ENCODE results near the gene CLCN4. TPM values are rescaled to one million over a fixed set of nuclear protein-coding genes. Genes with fewer than 3 reads are reported as not detected.

CLCN4 gene
- total RNA-seq, 2 donors from 2014 or later = 0.19 TPM; not detected in 1

- Mint-ChIP-seq H3K9me3 (no peaks in the 10 kb centered on the region), H3K27ac (no peak overlapping the region), H3K27me3 (no peaks in the 10 kb centered on the region), H3K4me3 (no peak overlapping the region), H3K36me3 (ENCODE audit: low read depth) (no peaks in the 10 kb centered on the region), H3K4me1 (no peaks in the 10 kb centered on the region)
- no peak for ATAC-seq (replicated peaks)
These were observed 52.2 kb downstream of the CLCN4 start for GRCh38 chrX:10208953-10209352.

- Mint-ChIP-seq H3K36me3 (ENCODE audit: low read depth) (no peaks in the 10 kb centered on the region), H3K4me1 (no peaks in the 10 kb centered on the region), H3K27me3 (no peaks in the 10 kb centered on the region), H3K4me3 (no peak overlapping the region), H3K9me3 (no peaks in the 10 kb centered on the region), H3K27ac (no peak overlapping the region)
- ATAC-seq (replicated peaks) = no peak
These were observed 55.6 kb downstream of the CLCN4 start for GRCh38 chrX:10212395-10212794.

GRCh38 chrX:10213716-10214115 lies 56.9 kb downstream of the CLCN4 start:
- Mint-ChIP-seq H3K4me3 (no peak overlapping the region), H3K9me3 (no peaks in the 10 kb centered on the region), H3K27me3 (no peaks in the 10 kb centered on the region), H3K4me1 (no peaks in the 10 kb centered on the region), H3K36me3 (ENCODE audit: low read depth) (no peaks in the 10 kb centered on the region), H3K27ac (no peak overlapping the region)
- ATAC-seq (replicated peaks) = no peak

- H3K4me1 Mint-ChIP-seq = no peaks in the 10 kb centered on the region
- no peak overlapping the region for H3K4me3 Mint-ChIP-seq
- H3K9me3 Mint-ChIP-seq = no peaks in the 10 kb centered on the region
- H3K27ac Mint-ChIP-seq = no peak overlapping the region
- H3K36me3 Mint-ChIP-seq (ENCODE audit: low read depth) = no peaks in the 10 kb centered on the region
- ATAC-seq (replicated peaks) = no peak
- no peaks in the 10 kb centered on the region for H3K27me3 Mint-ChIP-seq
These were observed 59.4 kb downstream of the CLCN4 start for GRCh38 chrX:10216208-10216607.

- ATAC-seq (replicated peaks) = no peak
- no peaks in the 10 kb centered on the region for H3K4me1 Mint-ChIP-seq
- no peak overlapping the region for H3K27ac Mint-ChIP-seq
- no peaks in the 10 kb centered on the region for H3K9me3 Mint-ChIP-seq
- H3K27me3 Mint-ChIP-seq = no peaks in the 10 kb centered on the region
- no peak overlapping the region for H3K4me3 Mint-ChIP-seq
- no peaks in the 10 kb centered on the region for H3K36me3 Mint-ChIP-seq (ENCODE audit: low read depth)
These were observed 60.4 kb downstream of the CLCN4 start for GRCh38 chrX:10217198-10217597.

GRCh38 chrX:10221651-10222050 lies 64.9 kb downstream of the CLCN4 start:
- Mint-ChIP-seq H3K27ac (no peak overlapping the region), H3K4me1 (no peaks in the 10 kb centered on the region), H3K36me3 (ENCODE audit: low read depth) (no peaks in the 10 kb centered on the region), H3K9me3 (no peaks in the 10 kb centered on the region), H3K4me3 (no peak overlapping the region), H3K27me3 (no peaks in the 10 kb centered on the region)
- no peak for ATAC-seq (replicated peaks)

- H3K9me3 Mint-ChIP-seq = no peaks in the 10 kb centered on the region
- no peaks in the 10 kb centered on the region for H3K36me3 Mint-ChIP-seq (ENCODE audit: low read depth)
- ATAC-seq (replicated peaks) = no peak
- no peak overlapping the region for H3K27ac Mint-ChIP-seq
- H3K4me3 Mint-ChIP-seq = no peak overlapping the region
- no peaks in the 10 kb centered on the region for H3K27me3 Mint-ChIP-seq
- H3K4me1 Mint-ChIP-seq = no peaks in the 10 kb centered on the region
These were observed 66.5 kb downstream of the CLCN4 start for GRCh38 chrX:10223276-10223675.

GRCh38 chrX:10223781-10224180 lies 67.0 kb downstream of the CLCN4 start:
- Mint-ChIP-seq H3K27me3 (no peaks in the 10 kb centered on the region), H3K4me3 (no peak overlapping the region), H3K27ac (no peak overlapping the region), H3K36me3 (ENCODE audit: low read depth) (no peaks in the 10 kb centered on the region), H3K4me1 (no peaks in the 10 kb centered on the region), H3K9me3 (no peaks in the 10 kb centered on the region)
- ATAC-seq (replicated peaks) = no peak

- no peak overlapping the region for H3K27ac Mint-ChIP-seq
- no peaks in the 10 kb centered on the region for H3K27me3 Mint-ChIP-seq
- no peaks in the 10 kb centered on the region for H3K36me3 Mint-ChIP-seq (ENCODE audit: low read depth)
- no peaks in the 10 kb centered on the region for H3K9me3 Mint-ChIP-seq
- ATAC-seq (replicated peaks) = no peak
- no peaks in the 10 kb centered on the region for H3K4me1 Mint-ChIP-seq
- no peak overlapping the region for H3K4me3 Mint-ChIP-seq
These were observed 73.4 kb downstream of the CLCN4 start for GRCh38 chrX:10230222-10230621.

- ATAC-seq (replicated peaks) = no peak
These were observed 74.7 kb downstream of the CLCN4 start for GRCh38 chrX:10231461-10231860.

GRCh38 chrX:10233173-10233572 lies 76.4 kb downstream of the CLCN4 start:
- no peak for ATAC-seq (replicated peaks)
- Mint-ChIP-seq H3K36me3 (ENCODE audit: low read depth) (no peaks in the 10 kb centered on the region), H3K9me3 (no peaks in the 10 kb centered on the region), H3K27me3 (no peaks in the 10 kb centered on the region), H3K27ac (no peak overlapping the region), H3K4me1 (no peaks in the 10 kb centered on the region), H3K4me3 (no peak overlapping the region)

More at GRCh38 chrX:10231461-10231860, 74.7 kb downstream of the CLCN4 start:
- Mint-ChIP-seq H3K27me3 (no peaks in the 10 kb centered on the region), H3K36me3 (ENCODE audit: low read depth) (no peaks in the 10 kb centered on the region), H3K4me1 (no peaks in the 10 kb centered on the region), H3K9me3 (no peaks in the 10 kb centered on the region), H3K27ac (no peak overlapping the region), H3K4me3 (no peak overlapping the region)

- no peak overlapping the region for H3K4me3 Mint-ChIP-seq
- H3K27me3 Mint-ChIP-seq = no peaks in the 10 kb centered on the region
- no peaks in the 10 kb centered on the region for H3K9me3 Mint-ChIP-seq
- no peaks in the 10 kb centered on the region for H3K4me1 Mint-ChIP-seq
- no peaks in the 10 kb centered on the region for H3K36me3 Mint-ChIP-seq (ENCODE audit: low read depth)
- no peak overlapping the region for H3K27ac Mint-ChIP-seq
- ATAC-seq (replicated peaks) = no peak
These were observed 76.9 kb downstream of the CLCN4 start for GRCh38 chrX:10233696-10234095.

- Mint-ChIP-seq H3K4me3 (no peak overlapping the region), H3K27me3 (no peaks in the 10 kb centered on the region), H3K36me3 (ENCODE audit: low read depth) (no peaks in the 10 kb centered on the region), H3K27ac (no peak overlapping the region), H3K9me3 (no peaks in the 10 kb centered on the region), H3K4me1 (no peaks in the 10 kb centered on the region)
- no peak for ATAC-seq (replicated peaks)
These were observed 79.1 kb downstream of the CLCN4 start for GRCh38 chrX:10235851-10236250.

GRCh38 chrX:10237241-10237640 lies 80.5 kb downstream of the CLCN4 start:
- H3K4me3 Mint-ChIP-seq = no peak overlapping the region
- no peaks in the 10 kb centered on the region for H3K36me3 Mint-ChIP-seq (ENCODE audit: low read depth)
- H3K9me3 Mint-ChIP-seq = no peaks in the 10 kb centered on the region
- no peaks in the 10 kb centered on the region for H3K27me3 Mint-ChIP-seq
- H3K27ac Mint-ChIP-seq = no peak overlapping the region
- no peak for ATAC-seq (replicated peaks)
- H3K4me1 Mint-ChIP-seq = no peaks in the 10 kb centered on the region

GRCh38 chrX:10239611-10240064 lies 82.9 kb downstream of the CLCN4 start:
- no peak for ATAC-seq (replicated peaks)
- no peaks in the 10 kb centered on the region for H3K4me1 Mint-ChIP-seq
- no peaks in the 10 kb centered on the region for H3K36me3 Mint-ChIP-seq (ENCODE audit: low read depth)
- no peaks in the 10 kb centered on the region for H3K9me3 Mint-ChIP-seq
- no peak overlapping the region for H3K27ac Mint-ChIP-seq
- no peak overlapping the region for H3K4me3 Mint-ChIP-seq
- no peaks in the 10 kb centered on the region for H3K27me3 Mint-ChIP-seq

- ATAC-seq (replicated peaks) = no peak
- H3K9me3 Mint-ChIP-seq = no peaks in the 10 kb centered on the region
- H3K36me3 Mint-ChIP-seq (ENCODE audit: low read depth) = no peaks in the 10 kb centered on the region
- H3K4me3 Mint-ChIP-seq = no peak overlapping the region
- peaks cover 3% of the 10 kb centered on the region for H3K27me3 Mint-ChIP-seq
- H3K4me1 Mint-ChIP-seq = no peaks in the 10 kb centered on the region
- H3K27ac Mint-ChIP-seq = no peak overlapping the region
These were observed 84.1 kb downstream of the CLCN4 start for GRCh38 chrX:10240918-10241317.
